Endothelial cell of umbilical vein (primary cell): Measurements from ENCODE around the gene AP2A2.

Experiments
- EZH2 ChIP-seq: IDR thresholded peaks from 2 replicates; pipeline ENCODE4 v1.6.1; 2012; ENCODE audit warnings: borderline replicate concordance, low read depth, mild to moderate bottlenecking, moderate library complexity, low read length, inconsistent platforms; ENCODE audit not compliant: severe bottlenecking
- FOS ChIP-seq: IDR thresholded peaks from 2 replicates; pipeline ENCODE4 v1.6.1; 2011; ENCODE audit warnings: mild to moderate bottlenecking, low read length, moderate library complexity, borderline replicate concordance; ENCODE audit not compliant: insufficient read depth
- MYC ChIP-seq: IDR thresholded peaks from one replicate; pipeline ENCODE4 v1.6.1; 2011; ENCODE audit warnings: mild to moderate bottlenecking, low read depth, low read length
- POLR2A ChIP-seq: IDR thresholded peaks from 2 replicates; pipeline ENCODE4 v1.6.1; 2012; ENCODE audit warnings: low read depth, mild to moderate bottlenecking, control low read depth, low read length
- POLR2AphosphoS5 ChIP-seq: IDR thresholded peaks from 2 replicates; pipeline ENCODE4 v1.6.1; 2012; ENCODE audit warnings: low read depth, mild to moderate bottlenecking, control low read depth, low read length, moderate library complexity; ENCODE audit not compliant: insufficient read depth
- TF ChIP-seq, protein P1 (sequence below), 2 donors: IDR thresholded peaks; 1 replicate in 1 of 2; 2 replicates in 1 of 2; pipeline ENCODE4 v1.5.1; 2011; ENCODE audit warnings: low read length in 2 of 2, mild to moderate bottlenecking in 2 of 2, moderate library complexity in 2 of 2, control low read depth in 1 of 2, inconsistent platforms in 1 of 2, low read depth in 1 of 2; ENCODE audit not compliant: insufficient read depth in 1 of 2; ENCODE audit errors: extremely low read depth in 1 of 2
- TF ChIP-seq, protein P2 (sequence below): IDR thresholded peaks from 2 replicates; pipeline ENCODE4 v1.6.1; 2011; ENCODE audit not compliant: insufficient read depth, insufficient read length

DNA sequence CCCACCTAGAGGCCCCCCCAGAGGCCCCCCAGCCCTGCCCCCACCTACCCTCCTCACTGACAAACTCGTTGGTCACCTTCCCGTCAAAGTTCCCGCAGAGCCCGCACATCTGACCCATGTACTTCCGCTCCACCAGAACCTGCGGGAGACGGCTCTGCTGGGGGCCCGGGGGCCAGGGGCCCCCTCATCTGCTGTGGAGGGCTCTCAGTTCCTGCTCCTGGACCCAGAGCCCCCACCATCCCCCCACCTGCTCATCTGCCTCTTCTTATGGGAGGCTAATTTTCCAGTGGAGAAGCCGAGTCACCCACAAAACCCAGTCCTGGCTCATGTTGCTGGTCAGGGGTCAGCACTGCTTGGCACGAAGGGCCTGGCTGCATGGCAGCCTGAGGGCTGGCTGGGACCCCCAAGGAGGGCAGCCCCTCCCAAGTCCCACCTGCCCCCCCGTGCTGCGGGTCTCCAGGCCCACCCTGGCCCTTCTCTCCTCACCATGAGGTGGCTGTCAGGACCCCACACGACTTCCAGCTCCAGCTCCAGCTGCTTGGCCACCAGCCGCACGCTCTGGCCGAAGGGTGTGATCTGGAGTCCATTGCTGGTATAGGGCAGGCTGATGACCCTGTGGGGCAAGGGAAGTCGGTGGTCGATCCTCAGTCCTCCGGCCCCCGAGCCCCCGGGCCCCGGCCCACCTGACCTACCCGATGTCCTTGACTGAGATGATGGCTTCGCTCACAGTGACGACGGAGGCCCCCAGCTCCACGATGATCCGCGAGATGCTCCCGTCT, 105.6 kb downstream of the AP2A2 start:
- TF ChIP-seq POLR2A (no peak), EZH2 (no peak), POLR2AphosphoS5 (no peak), MYC (no peak), FOS (no peak)
- TF ChIP-seq, protein P1, sequence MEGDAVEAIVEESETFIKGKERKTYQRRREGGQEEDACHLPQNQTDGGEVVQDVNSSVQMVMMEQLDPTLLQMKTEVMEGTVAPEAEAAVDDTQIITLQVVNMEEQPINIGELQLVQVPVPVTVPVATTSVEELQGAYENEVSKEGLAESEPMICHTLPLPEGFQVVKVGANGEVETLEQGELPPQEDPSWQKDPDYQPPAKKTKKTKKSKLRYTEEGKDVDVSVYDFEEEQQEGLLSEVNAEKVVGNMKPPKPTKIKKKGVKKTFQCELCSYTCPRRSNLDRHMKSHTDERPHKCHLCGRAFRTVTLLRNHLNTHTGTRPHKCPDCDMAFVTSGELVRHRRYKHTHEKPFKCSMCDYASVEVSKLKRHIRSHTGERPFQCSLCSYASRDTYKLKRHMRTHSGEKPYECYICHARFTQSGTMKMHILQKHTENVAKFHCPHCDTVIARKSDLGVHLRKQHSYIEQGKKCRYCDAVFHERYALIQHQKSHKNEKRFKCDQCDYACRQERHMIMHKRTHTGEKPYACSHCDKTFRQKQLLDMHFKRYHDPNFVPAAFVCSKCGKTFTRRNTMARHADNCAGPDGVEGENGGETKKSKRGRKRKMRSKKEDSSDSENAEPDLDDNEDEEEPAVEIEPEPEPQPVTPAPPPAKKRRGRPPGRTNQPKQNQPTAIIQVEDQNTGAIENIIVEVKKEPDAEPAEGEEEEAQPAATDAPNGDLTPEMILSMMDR (IDR thresholded peaks at IDR 0.05; ENCODE audit: extremely low read depth in 1 of 2, insufficient read depth in 1 of 2, low read depth in 1 of 2, low read length in 2 of 2) = no peak
- TF ChIP-seq, protein P2, sequence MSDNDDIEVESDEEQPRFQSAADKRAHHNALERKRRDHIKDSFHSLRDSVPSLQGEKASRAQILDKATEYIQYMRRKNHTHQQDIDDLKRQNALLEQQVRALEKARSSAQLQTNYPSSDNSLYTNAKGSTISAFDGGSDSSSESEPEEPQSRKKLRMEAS = no peak
